Measurements from ENCODE around the gene APBB3. TPM values are rescaled to one million over a fixed set of nuclear protein-coding genes. Genes with fewer than 3 reads are reported as not detected.
A peak's percentile ranks its signal among the peaks of the same experiment; 100 is the strongest.

The APBB3 gene
- total RNA-seq, 1 donor from 2014 or later: 7.3 TPM

GRCh38 chr5:140557965-140558364, 6.4 kb downstream of the APBB3 start:
- H3K27me3 ChIP-seq (ENCODE audit: control insufficient read depth in 3 of 3, insufficient read depth in 3 of 3, low read length in 3 of 3): no peaks in the 10 kb centered on the region
- H3K27ac ChIP-seq (ENCODE audit: low read depth, low read length): peak overlapping the region; percentile 93
- peaks cover 30 to 49% (median 39%) of the 10 kb centered on the region in 3 donors for H3K4me1 ChIP-seq (ENCODE audit: control insufficient read depth in 3 of 3, insufficient read depth in 3 of 3, low read length in 3 of 3)
- peak overlapping the region; percentile 84 to 97 (median 95) for H3K9ac ChIP-seq (ENCODE audit: low read depth in 1 of 3, low read length in 3 of 3)
- H3K4me3 ChIP-seq (ENCODE audit: low read length in 3 of 3): peak overlapping the region; percentile 76 to 90 (median 84)
- peaks cover 20 to 32% (median 32%) of the 10 kb centered on the region in 3 donors for H3K36me3 ChIP-seq (ENCODE audit: control insufficient read depth in 3 of 3, insufficient read depth in 3 of 3, low read length in 3 of 3)
- no peaks in the 10 kb centered on the region for H3K9me3 ChIP-seq (ENCODE audit: control insufficient read depth in 3 of 3, low read length in 3 of 3)

GRCh38 chr5:140557136-140557805, 7.1 kb downstream of the APBB3 start, which contains the start of gene SRA1:
Gene SRA1 (minus strand): TSS chr5:140557473. CDS start chr5:140557452, 21 bp downstream.
- Histone ChIP-seq H3K27me3 (ENCODE audit: control insufficient read depth in 3 of 3, insufficient read depth in 3 of 3, low read length in 3 of 3) (no peaks in the 10 kb centered on the region), H3K9ac (ENCODE audit: low read depth in 1 of 3, low read length in 3 of 3) (peak within 1 kb of the TSS; percentile 84 to 97 (median 95)), H3K4me1 (ENCODE audit: control insufficient read depth in 3 of 3, insufficient read depth in 3 of 3, low read length in 3 of 3) (peaks cover 23 to 43% (median 33%) of the 10 kb centered on the region in 3 donors), H3K4me3 (ENCODE audit: low read length in 3 of 3) (peak within 1 kb of the TSS; percentile 76 to 90 (median 84)), H3K27ac (ENCODE audit: low read depth, low read length) (peak within 1 kb of the TSS; percentile 93), H3K36me3 (ENCODE audit: control insufficient read depth in 3 of 3, insufficient read depth in 3 of 3, low read length in 3 of 3) (peaks cover 20 to 32% (median 32%) of the 10 kb centered on the region in 3 donors), H3K9me3 (ENCODE audit: control insufficient read depth in 3 of 3, low read length in 3 of 3) (no peaks in the 10 kb centered on the region)

DNA sequence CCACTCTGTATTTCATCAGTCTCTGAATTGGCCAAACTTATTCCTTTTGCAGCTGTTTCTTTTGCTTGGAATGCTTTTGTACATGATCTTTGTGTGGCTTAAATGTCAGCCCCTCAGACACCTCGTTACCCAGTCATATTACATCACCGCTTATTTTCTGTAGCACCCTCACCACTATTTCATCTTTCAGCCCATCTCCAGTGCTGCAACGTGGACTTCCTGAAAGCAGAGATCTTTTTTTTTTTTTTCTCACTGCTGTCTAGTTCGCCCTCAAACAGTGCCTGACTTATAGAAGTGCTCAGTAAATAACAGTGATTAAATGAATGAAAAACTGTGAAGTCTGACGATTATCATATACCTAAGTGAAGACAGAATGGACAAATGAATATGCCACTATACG, 8.0 kb downstream of the APBB3 start:
- Histone ChIP-seq H3K4me1 (ENCODE audit: control insufficient read depth in 3 of 3, insufficient read depth in 3 of 3, low read length in 3 of 3) (peaks cover 16 to 35% (median 25%) of the 10 kb centered on the region in 3 donors), H3K9ac (ENCODE audit: low read depth in 1 of 3, low read length in 3 of 3) (peak overlapping the region; percentile 84 to 97 (median 95)), H3K9me3 (ENCODE audit: control insufficient read depth in 3 of 3, low read length in 3 of 3) (no peaks in the 10 kb centered on the region), H3K27ac (ENCODE audit: low read depth, low read length) (peak overlapping the region; percentile 93), H3K36me3 (ENCODE audit: control insufficient read depth in 3 of 3, insufficient read depth in 3 of 3, low read length in 3 of 3) (peaks cover 25 to 36% (median 28%) of the 10 kb centered on the region in 3 donors), H3K4me3 (ENCODE audit: low read length in 3 of 3) (peak overlapping the region; percentile 76 to 90 (median 84)), H3K27me3 (ENCODE audit: control insufficient read depth in 3 of 3, insufficient read depth in 3 of 3, low read length in 3 of 3) (no peaks in the 10 kb centered on the region)

- Histone ChIP-seq H3K9me3 (ENCODE audit: control insufficient read depth in 3 of 3, low read length in 3 of 3) (no peaks in the 10 kb centered on the region), H3K4me3 (ENCODE audit: low read length in 3 of 3) (peak overlapping the region in 1 of 3 donors; percentile 76), H3K27me3 (ENCODE audit: control insufficient read depth in 3 of 3, insufficient read depth in 3 of 3, low read length in 3 of 3) (no peaks in the 10 kb centered on the region), H3K9ac (ENCODE audit: low read depth in 1 of 3, low read length in 3 of 3) (peak overlapping the region in 1 of 3 donors; percentile 97), H3K36me3 (ENCODE audit: control insufficient read depth in 3 of 3, insufficient read depth in 3 of 3, low read length in 3 of 3) (peaks cover 25 to 37% (median 26%) of the 10 kb centered on the region in 3 donors), H3K4me1 (ENCODE audit: control insufficient read depth in 3 of 3, insufficient read depth in 3 of 3, low read length in 3 of 3) (peaks cover 17 to 33% (median 25%) of the 10 kb centered on the region in 3 donors), H3K27ac (ENCODE audit: low read depth, low read length) (no peak overlapping the region)
Observed at GRCh38 chr5:140555747-140556312, 8.6 kb downstream of the APBB3 start.

- H3K4me3 ChIP-seq (ENCODE audit: low read length in 3 of 3): no peak overlapping the region
- H3K9ac ChIP-seq (ENCODE audit: low read depth in 1 of 3, low read length in 3 of 3): no peak overlapping the region
- H3K36me3 ChIP-seq (ENCODE audit: control insufficient read depth in 3 of 3, insufficient read depth in 3 of 3, low read length in 3 of 3): peaks cover 20 to 37% (median 25%) of the 10 kb centered on the region in 3 donors
- no peak overlapping the region for H3K27ac ChIP-seq (ENCODE audit: low read depth, low read length)
- H3K9me3 ChIP-seq (ENCODE audit: control insufficient read depth in 3 of 3, low read length in 3 of 3): no peaks in the 10 kb centered on the region
- peaks cover 29 to 46% (median 35%) of the 10 kb centered on the region in 3 donors for H3K4me1 ChIP-seq (ENCODE audit: control insufficient read depth in 3 of 3, insufficient read depth in 3 of 3, low read length in 3 of 3)
- H3K27me3 ChIP-seq (ENCODE audit: control insufficient read depth in 3 of 3, insufficient read depth in 3 of 3, low read length in 3 of 3): no peaks in the 10 kb centered on the region
Observed at GRCh38 chr5:140554454-140554853, 9.9 kb downstream of the APBB3 start.

- H3K4me1 ChIP-seq (ENCODE audit: control insufficient read depth in 3 of 3, insufficient read depth in 3 of 3, low read length in 3 of 3): peaks cover 37 to 54% (median 43%) of the 10 kb centered on the region in 3 donors
- no peaks in the 10 kb centered on the region for H3K27me3 ChIP-seq (ENCODE audit: control insufficient read depth in 3 of 3, insufficient read depth in 3 of 3, low read length in 3 of 3)
- H3K4me3 ChIP-seq (ENCODE audit: low read length in 3 of 3): no peak overlapping the region
- H3K27ac ChIP-seq (ENCODE audit: low read depth, low read length): no peak overlapping the region
- H3K36me3 ChIP-seq (ENCODE audit: control insufficient read depth in 3 of 3, insufficient read depth in 3 of 3, low read length in 3 of 3): peaks cover 17 to 35% (median 25%) of the 10 kb centered on the region in 3 donors
- no peak overlapping the region for H3K9ac ChIP-seq (ENCODE audit: low read depth in 1 of 3, low read length in 3 of 3)
- H3K9me3 ChIP-seq (ENCODE audit: control insufficient read depth in 3 of 3, low read length in 3 of 3): no peaks in the 10 kb centered on the region
Observed at GRCh38 chr5:140553657-140554056, 10.7 kb downstream of the APBB3 start.

DNA sequence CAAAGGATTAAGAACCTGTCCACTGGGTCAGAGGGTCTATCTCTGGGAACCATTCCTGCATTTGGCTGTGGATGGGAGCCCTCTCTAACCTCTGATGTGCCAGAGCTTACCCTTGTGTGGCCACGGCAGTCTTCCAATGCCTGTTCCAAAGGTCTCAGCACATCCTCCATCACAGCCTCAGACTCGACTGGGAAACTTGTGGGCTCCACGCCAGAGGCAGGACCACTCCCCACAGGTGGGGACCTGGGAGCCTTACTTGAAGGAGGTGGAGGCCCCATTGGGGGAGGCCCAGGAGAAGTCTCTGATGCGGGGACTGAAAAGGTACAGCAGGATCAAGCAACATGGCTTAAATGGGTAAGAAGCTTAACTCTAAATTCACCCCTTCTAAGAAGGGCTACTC, 12.5 kb downstream of the APBB3 start:
- no peak overlapping the region for H3K9ac ChIP-seq (ENCODE audit: low read depth in 1 of 3, low read length in 3 of 3)
- H3K9me3 ChIP-seq (ENCODE audit: control insufficient read depth in 3 of 3, low read length in 3 of 3): no peaks in the 10 kb centered on the region
- peaks cover 14 to 29% (median 25%) of the 10 kb centered on the region in 3 donors for H3K36me3 ChIP-seq (ENCODE audit: control insufficient read depth in 3 of 3, insufficient read depth in 3 of 3, low read length in 3 of 3)
- H3K27ac ChIP-seq (ENCODE audit: low read depth, low read length): no peak overlapping the region
- H3K4me1 ChIP-seq (ENCODE audit: control insufficient read depth in 3 of 3, insufficient read depth in 3 of 3, low read length in 3 of 3): peaks cover 48 to 64% (median 51%) of the 10 kb centered on the region in 3 donors
- no peak overlapping the region for H3K4me3 ChIP-seq (ENCODE audit: low read length in 3 of 3)
- no peaks in the 10 kb centered on the region for H3K27me3 ChIP-seq (ENCODE audit: control insufficient read depth in 3 of 3, insufficient read depth in 3 of 3, low read length in 3 of 3)

DNA sequence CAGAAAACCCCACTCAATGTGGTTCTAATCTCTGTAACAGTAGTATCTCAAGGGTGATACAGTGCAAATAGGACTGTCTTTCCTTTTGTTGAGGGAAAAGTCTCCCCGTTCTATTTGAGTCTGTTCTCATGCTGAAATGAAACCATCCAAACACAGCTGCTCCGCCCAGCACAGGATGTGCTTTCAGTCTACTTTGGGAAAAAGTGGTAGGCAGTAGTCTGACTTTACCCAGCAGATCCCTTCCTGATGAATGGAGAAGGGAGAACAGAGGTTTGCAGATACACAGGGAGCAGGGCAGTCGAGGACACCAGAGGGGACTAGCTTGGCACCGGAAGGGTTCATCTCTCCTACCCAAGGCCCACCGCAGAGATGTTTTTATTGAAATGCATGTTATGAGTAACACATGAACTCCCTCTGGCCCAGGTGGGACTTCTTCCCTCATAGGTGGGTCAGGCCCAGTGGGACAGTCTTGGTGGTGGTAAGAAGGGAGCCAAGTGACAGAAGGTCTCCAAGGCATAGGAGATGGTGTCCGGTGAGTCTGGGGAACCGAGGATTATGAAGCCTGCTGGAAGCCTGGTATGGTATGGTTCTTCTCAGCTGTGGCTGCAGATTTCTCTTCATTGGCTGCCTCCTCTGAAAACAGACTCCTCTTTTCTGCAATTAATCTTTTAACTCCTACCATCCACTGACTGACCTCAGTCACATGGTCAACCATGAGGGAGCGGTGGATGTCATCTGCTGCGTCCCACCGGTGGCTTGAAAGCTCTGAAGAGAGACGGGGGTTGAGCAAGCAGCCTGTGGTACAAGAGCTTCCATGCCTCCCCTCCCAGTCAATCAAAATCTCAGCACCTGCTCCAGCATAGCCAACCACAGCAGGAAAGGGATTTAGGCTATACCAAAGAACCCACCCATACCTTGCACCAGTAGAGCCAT, 14.0 kb downstream of the APBB3 start:
- H3K27ac ChIP-seq (ENCODE audit: low read depth, low read length): peak overlapping the region; percentile 99
- H3K9me3 ChIP-seq (ENCODE audit: control insufficient read depth in 3 of 3, low read length in 3 of 3): no peaks in the 10 kb centered on the region
- H3K9ac ChIP-seq (ENCODE audit: low read depth in 1 of 3, low read length in 3 of 3): peak overlapping the region in 2 of 3 donors; percentile 94 to 97
- no peaks in the 10 kb centered on the region for H3K27me3 ChIP-seq (ENCODE audit: control insufficient read depth in 3 of 3, insufficient read depth in 3 of 3, low read length in 3 of 3)
- H3K4me1 ChIP-seq (ENCODE audit: control insufficient read depth in 3 of 3, insufficient read depth in 3 of 3, low read length in 3 of 3): peaks cover 45 to 61% (median 47%) of the 10 kb centered on the region in 3 donors
- H3K4me3 ChIP-seq (ENCODE audit: low read length in 3 of 3): no peak overlapping the region
- peaks cover 14 to 29% (median 25%) of the 10 kb centered on the region in 3 donors for H3K36me3 ChIP-seq (ENCODE audit: control insufficient read depth in 3 of 3, insufficient read depth in 3 of 3, low read length in 3 of 3)

DNA sequence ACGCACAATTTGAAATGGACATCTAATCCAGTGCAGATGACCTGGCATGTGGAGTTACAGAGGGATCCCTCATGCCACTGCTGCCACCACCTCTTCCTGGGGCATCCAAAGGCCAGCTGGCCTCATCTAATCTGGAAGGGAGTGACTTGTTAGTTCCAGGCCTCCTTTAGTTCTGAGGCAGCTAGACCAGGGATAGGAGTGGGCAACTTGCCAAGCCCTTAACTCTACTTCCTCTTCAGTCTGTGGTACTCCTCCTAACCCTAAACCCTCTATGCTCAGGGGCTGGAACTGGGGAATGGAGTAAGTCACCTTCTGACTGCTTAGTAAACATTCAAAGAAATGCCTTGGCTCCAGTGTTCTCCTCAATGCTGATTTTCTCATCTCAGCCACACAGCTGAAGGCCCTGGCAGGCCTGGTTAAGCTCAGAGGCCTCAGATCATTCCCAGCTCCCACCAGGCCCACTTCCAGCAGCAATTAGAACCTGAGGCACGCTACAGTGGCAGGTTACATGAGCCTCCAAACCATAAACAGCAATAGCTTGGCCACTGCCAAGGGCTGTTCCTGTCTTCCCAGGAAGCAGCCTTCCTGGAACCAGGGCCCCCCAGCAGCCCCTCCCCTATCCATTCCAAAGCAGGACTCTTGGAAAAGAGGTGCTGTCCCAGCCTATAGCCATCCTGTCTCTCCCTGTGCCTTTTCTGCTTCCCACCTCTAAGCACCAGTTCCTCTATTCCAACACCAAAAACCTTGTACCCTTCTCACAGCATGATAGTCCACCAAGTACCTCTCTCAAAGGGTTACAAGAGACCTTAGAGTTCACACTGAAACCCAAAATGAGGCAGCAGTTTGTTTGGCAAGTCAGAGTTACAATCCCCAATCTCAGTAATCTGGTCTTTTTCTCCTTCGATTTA, 14.9 kb downstream of the APBB3 start:
- peak overlapping the region; percentile 99 for H3K27ac ChIP-seq (ENCODE audit: low read depth, low read length)
- H3K4me3 ChIP-seq (ENCODE audit: low read length in 3 of 3): peak overlapping the region in 1 of 3 donors; percentile 41
- no peaks in the 10 kb centered on the region for H3K27me3 ChIP-seq (ENCODE audit: control insufficient read depth in 3 of 3, insufficient read depth in 3 of 3, low read length in 3 of 3)
- H3K9me3 ChIP-seq (ENCODE audit: control insufficient read depth in 3 of 3, low read length in 3 of 3): no peaks in the 10 kb centered on the region
- peak overlapping the region; percentile 94 to 97 (median 95) for H3K9ac ChIP-seq (ENCODE audit: low read depth in 1 of 3, low read length in 3 of 3)
- peaks cover 43 to 54% (median 47%) of the 10 kb centered on the region in 3 donors for H3K4me1 ChIP-seq (ENCODE audit: control insufficient read depth in 3 of 3, insufficient read depth in 3 of 3, low read length in 3 of 3)
- peaks cover 14 to 34% (median 31%) of the 10 kb centered on the region in 3 donors for H3K36me3 ChIP-seq (ENCODE audit: control insufficient read depth in 3 of 3, insufficient read depth in 3 of 3, low read length in 3 of 3)

All from skeletal muscle tissue (tissue), 4 donors.